Large intestine (tissue), 3 donors: ENCODE measurements around the gene ZNF571. TPM values are rescaled to one million over a fixed set of nuclear protein-coding genes. Genes with fewer than 3 reads are reported as not detected.

ENCODE experiments used
- DNase-seq, 2 donors: peaks; one replicate each; pipeline versions ENCODE4 v3.0.0 to v3.0.0-alpha.2; 2013
- H3K27ac ChIP-seq: one replicate; pipeline ENCODE4 v1.5.1; 2013; ENCODE audit warnings: low read length
- H3K27me3 ChIP-seq: 2 replicates; pipeline ENCODE4 v1.6.1; 2013; ENCODE audit warnings: low read length; ENCODE audit not compliant: control insufficient read depth, insufficient read depth
- H3K36me3 ChIP-seq: 2 replicates; pipeline ENCODE4 v1.6.1; 2013; ENCODE audit warnings: low read length; ENCODE audit not compliant: control insufficient read depth, insufficient read depth
- H3K4me1 ChIP-seq: one replicate; pipeline ENCODE4 v1.6.1; 2013; ENCODE audit warnings: low read length; ENCODE audit not compliant: control insufficient read depth, insufficient read depth
- H3K4me3 ChIP-seq: one replicate; pipeline ENCODE4 v1.5.1; 2013; ENCODE audit warnings: low read length
- H3K9me3 ChIP-seq: one replicate; pipeline ENCODE4 v1.6.1; 2013; ENCODE audit warnings: mild to moderate bottlenecking, low read depth, low read length, moderate library complexity; ENCODE audit not compliant: control insufficient read depth
- WGBS: methylation state at CpG from one replicate; pipeline ENCODE4 v1.1.5; 2013; ENCODE audit warnings: low lambda C conversion rate; ENCODE audit not compliant: insufficient coverage; 5-methylcytosine and 5-hydroxymethylcytosine counted together
- polyA plus RNA-seq: library from polyadenylated mRNA; unstranded; fragments of 120-200 nt; gene quantifications from one replicate; pipeline ENCODE4 v1.2.1, GENCODE V29; 2013

Gene ZNF571
- polyA plus RNA-seq, 1 donor: 6.9 TPM

GRCh38 chr19:37551129-37551993 is 43.2 kb downstream of the ZNF571 start:
- H3K36me3 ChIP-seq: no peaks in the 10 kb centered on the region
- H3K9me3 ChIP-seq: peaks cover 58% of the 10 kb centered on the region
- 14% methylated on average over 5 of the region's 65 CpGs for WGBS
- H3K4me3 ChIP-seq: peak overlapping the region; percentile 84
- DNase-seq: peak; percentile 69 to 81
- peaks cover 2% of the 10 kb centered on the region for H3K4me1 ChIP-seq
- no peaks in the 10 kb centered on the region for H3K27me3 ChIP-seq
- H3K27ac ChIP-seq: peak overlapping the region; percentile 81

DNA sequence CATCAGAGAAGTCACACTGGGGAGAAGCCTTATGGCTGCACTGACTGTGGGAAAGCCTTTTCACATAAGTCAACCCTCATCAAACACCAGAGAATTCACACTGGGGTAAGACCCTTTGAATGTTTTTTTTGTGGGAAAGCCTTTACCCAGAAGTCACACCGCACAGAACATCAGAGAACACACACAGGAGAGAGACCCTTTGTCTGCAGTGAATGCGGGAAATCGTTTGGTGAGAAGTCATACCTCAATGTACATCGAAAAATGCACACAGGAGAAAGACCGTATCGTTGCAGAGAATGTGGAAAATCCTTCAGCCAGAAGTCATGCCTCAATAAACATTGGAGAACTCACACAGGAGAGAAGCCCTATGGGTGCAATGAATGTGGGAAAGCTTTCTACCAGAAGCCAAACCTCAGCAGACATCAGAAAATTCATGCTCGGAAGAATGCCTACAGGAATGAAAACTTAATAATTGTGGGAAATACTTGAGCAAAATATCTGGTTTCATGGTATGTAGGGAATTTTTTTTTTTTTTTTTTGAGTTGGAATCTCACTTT is 57.1 kb downstream of the ZNF571 start:
- no peaks in the 10 kb centered on the region for H3K4me1 ChIP-seq
- no peak overlapping the region for H3K27ac ChIP-seq
- H3K27me3 ChIP-seq: no peaks in the 10 kb centered on the region
- WGBS: no CpG with 5 or more reads among the region's 7 CpGs
- no peak overlapping the region for H3K4me3 ChIP-seq
- DNase-seq: no peak
- H3K9me3 ChIP-seq: peaks cover 36% of the 10 kb centered on the region
- peaks cover 47% of the 10 kb centered on the region for H3K36me3 ChIP-seq

GRCh38 chr19:37519890-37520289 is 74.7 kb downstream of the ZNF571 start:
- Histone ChIP-seq H3K4me3 (no peak overlapping the region), H3K27me3 (no peaks in the 10 kb centered on the region), H3K36me3 (peaks cover 20% of the 10 kb centered on the region), H3K4me1 (no peaks in the 10 kb centered on the region), H3K27ac (no peak overlapping the region), H3K9me3 (peaks cover 8% of the 10 kb centered on the region)
- no peak for DNase-seq
- WGBS: no CpG with 5 or more reads among the region's 2 CpGs

Other genes with a start within 250 kb of the ZNF571 start
- 6.9 TPM for gene ZNF527, start 223.7 kb downstream of the ZNF571 start, polyA plus RNA-seq
- gene ZNF569, start 127.3 kb downstream of the ZNF571 start, polyA plus RNA-seq: 5.0 TPM
- 5.6 TPM for gene ZNF570, start 125.4 kb downstream of the ZNF571 start, polyA plus RNA-seq
- 15.3 TPM for gene ZNF793, start 87.9 kb downstream of the ZNF571 start, polyA plus RNA-seq
- 5.2 TPM for gene ZNF540, start 84 bp upstream of the ZNF571 start, polyA plus RNA-seq
- 16.6 TPM for gene ZFP30, start 60.7 kb upstream of the ZNF571 start, polyA plus RNA-seq
- gene ZNF607, start 125.0 kb upstream of the ZNF571 start, polyA plus RNA-seq: 8.4 TPM
- gene ZNF573, start 184.8 kb upstream of the ZNF571 start, polyA plus RNA-seq: 10.6 TPM